Measurements from ENCODE around the gene BPIFB2.

DNA sequence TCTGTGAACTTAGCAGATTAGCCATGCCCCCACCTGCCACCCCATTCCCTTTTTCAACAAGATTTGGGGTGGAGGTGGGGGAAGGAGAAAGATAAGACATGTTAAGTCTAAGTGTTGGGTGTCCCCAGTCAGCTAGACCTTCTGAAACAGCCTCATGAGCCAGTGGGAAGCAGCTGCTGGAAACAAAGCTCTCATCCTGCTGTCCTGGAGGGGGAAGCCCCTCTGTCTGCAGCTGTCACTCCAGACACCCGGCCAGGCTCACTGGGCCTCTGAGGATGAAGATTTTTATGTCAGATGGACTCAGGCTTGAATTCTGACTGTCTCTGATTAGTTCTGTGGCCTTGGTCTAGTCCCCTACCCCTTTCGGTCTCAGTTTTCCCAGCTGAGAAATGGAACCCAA lies 47.3 kb downstream of the BPIFB2 start:
- no peak for TF ChIP-seq EZH2 (IDR thresholded peaks at IDR 0.05; ENCODE audit: borderline replicate concordance, low read depth, low read length, severe bottlenecking)
- no peak for TF ChIP-seq CTCF (IDR thresholded peaks at IDR 0.05; ENCODE audit: extremely low read depth in 1 of 2, insufficient read depth in 1 of 2, low read depth in 1 of 2, low read length in 2 of 2)
- TF ChIP-seq MAX (IDR thresholded peaks at IDR 0.05; ENCODE audit: insufficient read depth, insufficient read length) = no peak
- TF ChIP-seq FOS (IDR thresholded peaks at IDR 0.05; ENCODE audit: borderline replicate concordance, insufficient read depth, low read length) = no peak
- no peak for TF ChIP-seq POLR2AphosphoS5 (IDR thresholded peaks at IDR 0.05; ENCODE audit: insufficient read depth, low read depth, low read length)
- TF ChIP-seq POLR2A (IDR thresholded peaks at IDR 0.05; ENCODE audit: low read depth, low read length) = no peak

Measured in endothelial cell of umbilical vein (primary cell).